HG03025 (cell line): ENCODE data around the gene P4HB.
A peak's percentile ranks its signal among the peaks of the same experiment; 100 is the strongest.

Source experiments
- ATAC-seq: cut with Tn5 transposase; IDR thresholded peaks from one replicate; pipeline ENCODE4 v1.9.1; 2021; ENCODE audit warnings: mild to moderate bottlenecking, moderate library complexity; ENCODE audit not compliant: unreplicated experiment, low FRiP score

The P4HB gene

DNA sequence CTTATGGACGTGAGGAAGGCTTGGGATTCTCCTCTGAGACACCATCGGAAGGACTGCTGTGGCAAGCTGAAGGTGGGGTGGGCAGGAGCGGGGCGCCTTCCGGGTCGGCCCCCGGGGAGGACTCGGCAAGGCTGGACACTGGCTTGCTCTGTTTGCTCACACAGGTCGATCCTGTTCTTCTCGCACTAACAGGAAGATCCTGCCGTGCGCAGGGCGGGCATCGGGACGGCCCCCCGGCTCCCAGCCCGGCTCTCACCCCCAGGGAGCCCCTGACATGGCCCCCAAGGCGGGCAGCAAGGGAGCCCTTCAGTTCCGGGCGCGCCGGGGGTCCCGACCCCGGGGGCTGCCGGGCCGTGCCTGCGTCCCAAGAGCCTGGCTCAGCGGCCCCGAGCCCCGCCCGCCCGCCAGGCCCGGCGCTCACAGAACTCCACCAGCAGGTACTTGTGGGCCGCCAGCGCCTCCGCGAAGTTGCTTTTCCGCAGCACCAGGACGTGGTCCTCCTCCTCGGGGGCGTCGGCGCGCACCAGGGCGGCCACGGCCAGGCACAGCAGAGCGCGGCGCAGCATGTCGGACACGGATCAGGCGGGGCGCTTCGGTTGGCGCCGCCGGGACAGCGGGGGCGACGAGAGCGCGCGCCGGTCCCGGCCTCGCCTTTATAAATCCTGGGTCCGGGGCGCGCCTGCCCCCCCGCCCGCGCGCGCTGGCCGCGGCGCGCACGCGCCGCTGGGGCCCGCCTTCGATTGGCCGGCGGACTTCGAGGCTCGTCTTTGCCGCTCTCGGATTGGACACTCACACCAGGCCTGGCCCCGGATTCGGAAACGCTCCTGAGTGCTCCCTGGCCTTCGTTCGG, at the start of gene P4HB:
P4HB (minus strand) TSS at position 630 of the 850 bp plus-strand sequence; CDS start at position 566, 64 bp downstream.
- ATAC-seq = peak; percentile 72

DNA sequence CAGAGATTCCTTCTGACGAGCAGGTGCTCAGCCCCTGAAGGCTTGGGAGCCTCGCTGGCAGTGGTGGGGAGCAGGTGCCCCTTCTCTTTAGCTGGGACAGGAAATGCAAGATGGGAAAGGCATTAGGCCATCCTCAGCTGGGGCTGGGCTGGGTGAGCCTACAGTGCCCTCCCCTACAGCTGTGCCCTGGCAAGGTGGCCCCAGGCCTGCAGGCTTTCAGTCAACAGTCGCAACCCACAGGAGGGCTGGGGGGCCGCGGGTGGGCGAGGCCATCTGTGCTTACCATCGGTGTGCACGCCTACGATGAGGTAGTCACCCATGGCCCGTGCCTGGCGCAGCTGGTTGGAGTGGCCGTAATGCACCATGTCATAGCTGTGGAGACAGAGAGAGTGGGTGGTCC, 48.9 kb upstream of the P4HB start:
- ATAC-seq = no peak

DNA sequence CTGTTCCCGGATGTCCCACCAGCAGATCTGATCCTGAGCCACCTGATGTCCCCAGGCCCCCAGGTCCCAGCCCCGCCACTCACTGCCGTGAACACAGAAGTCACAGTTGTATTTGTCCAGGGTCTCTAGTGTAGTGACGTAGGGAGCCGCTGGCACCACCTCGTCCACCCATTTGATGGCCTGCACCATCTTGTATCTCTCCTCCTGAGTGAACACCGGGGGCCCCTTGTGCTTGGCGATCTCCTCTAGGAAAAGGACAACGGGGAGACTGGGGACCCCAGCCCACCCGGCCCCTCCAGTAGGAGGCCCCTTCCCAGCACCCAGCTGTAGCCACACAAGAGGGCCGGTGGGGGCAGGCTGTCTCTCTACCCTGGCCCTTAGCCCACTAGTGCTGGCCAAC, 48.5 kb upstream of the P4HB start:
- ATAC-seq = no peak

DNA sequence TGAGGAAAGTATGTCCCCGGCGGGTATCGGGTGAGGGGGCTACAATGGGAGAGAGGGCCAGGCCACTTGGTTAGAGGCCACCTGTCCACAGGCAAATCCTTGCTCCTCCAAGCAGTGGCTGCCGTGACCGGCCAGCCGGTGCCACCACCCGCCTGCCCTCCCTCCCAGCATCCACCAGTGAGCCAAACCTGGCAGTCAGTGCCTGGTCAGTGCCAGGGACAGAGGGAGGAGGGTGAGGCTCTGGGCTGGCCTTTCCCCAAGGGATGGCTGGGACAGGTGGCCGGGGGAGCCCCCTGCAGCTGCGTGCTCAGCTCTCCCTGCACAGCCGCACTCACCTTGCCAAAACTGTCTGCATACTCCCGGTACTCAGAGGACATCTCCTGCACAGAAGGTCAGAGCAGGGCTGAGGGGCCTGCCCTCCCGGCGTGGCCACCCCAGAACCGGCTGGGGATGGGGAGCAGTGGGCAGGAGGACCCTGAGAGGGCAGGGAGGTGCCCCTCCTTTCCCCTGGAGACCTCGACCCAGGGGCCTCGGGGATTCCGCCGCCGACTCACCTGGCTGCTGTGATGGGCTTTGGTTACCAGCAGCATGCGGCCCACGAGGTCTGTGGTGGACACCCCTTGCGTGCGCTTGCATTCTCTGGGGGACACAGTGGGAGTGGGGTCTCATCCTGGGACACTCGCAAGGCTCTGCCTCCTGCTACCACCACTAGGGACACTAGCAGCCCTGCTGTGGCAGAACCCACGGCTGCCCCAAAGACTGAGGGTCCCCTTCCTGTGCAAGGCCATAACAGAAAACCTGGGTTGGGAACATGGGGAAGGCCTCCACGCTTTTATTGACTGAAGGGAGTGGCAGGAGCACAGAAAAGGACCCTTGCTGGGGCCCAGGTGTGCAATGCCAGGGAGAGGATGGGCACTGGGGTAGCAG, 47.1 kb upstream of the P4HB start:
- ATAC-seq = no peak

DNA sequence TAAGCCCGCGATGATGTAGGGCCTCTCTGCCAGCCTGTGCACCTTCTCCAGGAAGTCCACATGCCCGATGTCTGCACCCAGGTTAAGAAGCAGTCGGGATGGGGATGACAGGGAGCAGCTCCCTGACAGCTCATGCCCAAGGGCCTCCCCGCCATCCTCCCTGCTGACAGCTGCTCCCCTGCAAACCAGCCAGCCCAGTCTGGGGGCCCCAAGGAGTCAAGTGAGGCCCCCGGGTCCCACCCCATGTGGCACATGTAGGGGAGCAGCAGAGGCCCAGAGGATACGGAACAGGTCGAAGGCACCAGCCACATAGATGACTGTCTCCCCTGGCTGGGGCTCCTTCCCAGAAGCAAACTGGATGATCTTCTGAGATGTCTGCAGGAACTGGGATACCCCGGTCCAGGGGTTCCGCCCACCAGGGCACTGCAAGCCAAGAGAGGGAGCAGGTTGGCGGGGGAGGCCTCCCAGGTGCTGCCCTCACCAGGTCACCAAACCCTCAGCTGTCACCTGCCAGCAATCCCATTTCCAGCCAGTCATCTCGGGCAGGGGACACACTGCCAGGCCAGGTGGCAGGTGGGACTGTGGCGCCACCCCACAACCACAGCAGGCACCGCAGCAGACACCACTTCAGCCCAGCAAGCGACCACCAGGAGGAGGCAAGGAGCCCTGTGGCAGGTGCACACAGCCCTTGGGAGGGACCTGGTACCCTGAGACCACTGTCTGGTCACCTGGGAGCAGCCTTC, 46.3 kb upstream of the P4HB start:
- ATAC-seq = no peak

DNA sequence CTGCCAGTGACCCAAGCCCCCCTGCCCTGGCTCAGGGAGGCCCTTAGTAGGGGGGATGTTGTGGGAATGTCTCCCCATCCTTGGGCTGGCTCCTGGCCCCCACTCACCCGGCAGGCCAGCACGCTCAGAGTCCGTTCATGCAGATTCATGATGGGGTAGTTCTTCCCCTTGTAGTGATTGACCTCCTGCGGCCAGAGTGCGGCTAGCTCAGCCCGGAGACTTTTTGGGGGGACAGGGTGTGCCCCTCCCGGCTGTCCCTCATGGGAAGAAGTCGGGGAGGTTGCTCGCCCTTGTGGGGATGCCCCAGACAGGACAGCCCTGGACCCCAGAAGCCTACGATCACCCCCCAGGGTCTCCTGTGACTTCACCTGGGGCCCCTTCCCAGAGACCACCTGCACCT, 45.7 kb upstream of the P4HB start:
- ATAC-seq = no peak

DNA sequence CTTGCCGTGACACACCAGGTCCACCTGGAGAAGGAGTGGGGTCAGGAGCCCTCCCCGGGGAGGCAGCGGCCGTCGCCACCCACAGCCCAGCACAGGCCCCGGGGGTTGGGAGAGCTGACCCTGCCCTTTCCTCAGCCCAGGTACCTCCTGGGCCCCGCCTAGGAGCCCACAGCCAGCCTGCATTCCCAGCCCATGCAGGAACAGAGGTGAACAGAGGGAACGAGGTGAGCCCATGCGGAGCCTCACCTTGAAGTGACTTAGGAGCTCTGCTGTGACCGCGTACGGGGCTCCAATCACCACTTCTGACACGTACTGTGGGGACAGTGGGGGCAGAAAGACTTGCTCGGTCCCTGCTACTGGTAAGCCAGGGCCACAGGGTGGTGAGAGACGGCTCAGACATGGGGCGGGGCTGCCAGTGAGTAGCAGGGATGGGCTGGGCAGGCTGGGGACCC, 45.1 kb upstream of the P4HB start:
- no peak for ATAC-seq

DNA sequence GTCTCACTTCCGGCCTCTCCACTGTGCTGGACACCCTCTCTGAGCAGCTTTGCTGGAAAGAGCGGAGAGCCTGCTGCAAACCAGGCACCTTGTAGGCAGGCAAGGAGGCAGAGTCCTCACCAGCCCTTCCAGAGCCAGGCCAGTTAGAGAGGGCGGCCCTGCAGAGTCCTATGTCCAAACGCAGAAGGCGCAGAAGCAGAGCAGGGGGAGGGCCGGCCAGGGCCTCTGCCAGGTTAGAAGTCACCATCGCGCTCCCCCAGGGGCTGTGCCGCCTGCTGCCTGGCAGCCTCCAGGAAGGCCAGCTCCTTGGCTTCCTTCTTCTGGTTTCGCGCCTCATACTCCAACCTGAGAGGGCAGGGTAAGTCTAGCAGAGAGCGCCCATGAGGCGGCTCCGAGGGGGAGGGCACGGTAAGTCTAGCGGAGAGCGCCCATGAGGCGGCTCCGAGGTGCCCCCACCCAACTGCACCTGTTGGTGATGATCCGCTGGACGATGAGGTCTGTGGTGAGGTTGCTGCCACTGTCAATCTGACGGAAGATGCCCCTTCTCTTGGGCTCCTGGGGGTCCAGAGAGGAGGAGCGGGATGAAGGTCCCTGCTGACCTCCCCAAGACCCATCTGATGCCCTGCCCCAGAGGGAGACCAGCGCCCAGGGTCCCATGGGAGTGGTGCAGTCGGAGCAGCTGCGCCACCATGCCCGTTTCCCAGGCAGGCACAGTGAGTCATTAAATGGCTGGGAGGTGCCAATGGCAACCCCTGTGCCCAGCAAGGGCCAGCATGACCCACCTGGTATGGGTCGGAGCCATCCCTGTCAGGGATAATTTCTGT, 44.5 kb upstream of the P4HB start:
- no peak for ATAC-seq

DNA sequence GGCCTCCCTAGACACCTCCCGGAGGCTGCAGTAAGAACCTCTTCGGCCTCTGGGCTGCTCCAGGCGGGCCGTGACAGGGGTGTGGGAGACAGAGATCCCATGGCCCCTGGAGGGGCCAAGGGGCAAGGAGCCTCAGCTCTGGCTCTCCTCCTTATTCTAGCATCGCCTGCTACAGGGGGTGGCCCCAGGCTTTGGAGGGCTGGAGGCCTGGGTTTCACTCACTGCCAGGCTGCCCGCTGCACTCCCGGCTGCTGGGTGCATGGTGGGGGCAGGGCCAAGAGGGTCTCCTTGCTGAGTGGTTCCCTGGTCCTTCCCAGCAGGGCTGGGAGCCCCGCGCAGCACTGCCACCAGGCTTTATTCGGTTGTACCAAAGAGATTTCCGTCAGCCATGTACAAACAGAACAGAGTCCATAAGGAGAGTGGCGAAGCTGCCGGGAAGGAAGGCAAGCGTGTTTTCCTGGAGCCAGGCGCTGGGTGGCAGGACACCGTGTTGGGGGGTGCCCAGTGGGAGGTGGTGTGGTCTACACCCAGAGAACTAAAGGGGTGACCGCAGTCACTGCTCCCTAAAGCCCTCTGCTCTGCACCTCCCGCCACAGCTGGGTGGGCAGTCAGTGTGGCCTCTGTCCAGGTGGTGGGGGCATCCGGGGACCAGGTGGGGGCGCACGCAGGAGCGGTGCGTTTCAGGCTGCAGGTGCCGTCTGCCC, 43.7 kb upstream of the P4HB start:
- no peak for ATAC-seq

DNA sequence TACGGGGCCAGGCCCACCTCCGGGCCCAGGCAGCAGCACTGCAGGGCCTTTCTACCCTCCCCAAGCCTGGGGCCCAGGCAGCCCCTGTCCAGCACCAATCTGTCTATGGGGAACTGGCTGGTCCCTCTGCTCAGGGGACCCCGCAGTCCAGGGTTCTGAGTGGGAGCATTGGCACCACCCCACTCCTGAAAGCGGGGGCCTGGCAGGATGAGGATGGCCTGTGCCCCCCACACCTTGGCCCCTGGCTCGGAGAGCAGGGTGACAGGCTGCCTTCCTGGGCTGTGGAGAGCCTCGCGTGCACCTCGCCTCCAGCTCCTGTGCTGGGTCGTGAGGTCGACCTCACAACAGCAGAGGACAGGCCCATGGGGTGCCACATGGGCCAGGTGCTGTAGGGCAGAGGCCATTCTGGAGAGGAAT, 43.1 kb upstream of the P4HB start:
- ATAC-seq = no peak

DNA sequence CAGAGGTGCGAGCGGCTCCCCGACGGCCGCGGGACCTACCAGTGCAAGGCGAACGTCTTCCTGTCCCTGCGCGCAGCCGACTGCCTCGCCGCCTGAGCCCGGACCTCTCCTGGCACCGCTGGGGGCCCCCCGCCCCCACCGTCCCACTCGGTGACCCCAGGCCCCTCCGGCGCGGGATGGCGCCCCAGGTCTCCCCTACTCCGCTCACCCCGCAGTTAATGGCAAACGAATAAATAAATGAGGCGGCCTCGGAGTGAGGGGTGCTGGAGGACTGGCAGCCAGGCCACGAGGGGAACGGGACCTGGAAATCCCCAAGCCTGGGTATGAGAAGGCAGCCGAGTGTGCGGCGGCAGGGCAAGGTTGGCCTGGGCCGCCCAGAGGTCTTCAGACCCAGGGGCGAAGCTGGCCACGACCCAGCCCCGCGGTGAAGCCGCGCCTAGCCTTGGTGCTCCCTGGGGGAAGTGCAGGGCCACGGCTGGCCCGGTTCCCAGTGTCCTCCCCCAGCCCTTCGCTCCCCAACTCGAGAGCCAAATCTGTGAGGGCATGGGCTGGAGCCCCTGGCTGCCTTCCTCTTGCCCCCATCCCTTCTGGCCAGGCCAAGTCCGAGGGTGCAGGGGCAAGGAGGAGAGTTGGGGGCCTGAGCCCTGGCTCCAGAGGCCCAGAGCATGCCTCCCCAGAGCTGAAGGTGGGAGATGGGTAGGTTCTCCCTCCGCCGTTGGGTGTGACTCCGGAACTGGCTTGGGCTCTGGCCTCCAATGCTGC, 42.5 kb upstream of the P4HB start:
- no peak for ATAC-seq

DNA sequence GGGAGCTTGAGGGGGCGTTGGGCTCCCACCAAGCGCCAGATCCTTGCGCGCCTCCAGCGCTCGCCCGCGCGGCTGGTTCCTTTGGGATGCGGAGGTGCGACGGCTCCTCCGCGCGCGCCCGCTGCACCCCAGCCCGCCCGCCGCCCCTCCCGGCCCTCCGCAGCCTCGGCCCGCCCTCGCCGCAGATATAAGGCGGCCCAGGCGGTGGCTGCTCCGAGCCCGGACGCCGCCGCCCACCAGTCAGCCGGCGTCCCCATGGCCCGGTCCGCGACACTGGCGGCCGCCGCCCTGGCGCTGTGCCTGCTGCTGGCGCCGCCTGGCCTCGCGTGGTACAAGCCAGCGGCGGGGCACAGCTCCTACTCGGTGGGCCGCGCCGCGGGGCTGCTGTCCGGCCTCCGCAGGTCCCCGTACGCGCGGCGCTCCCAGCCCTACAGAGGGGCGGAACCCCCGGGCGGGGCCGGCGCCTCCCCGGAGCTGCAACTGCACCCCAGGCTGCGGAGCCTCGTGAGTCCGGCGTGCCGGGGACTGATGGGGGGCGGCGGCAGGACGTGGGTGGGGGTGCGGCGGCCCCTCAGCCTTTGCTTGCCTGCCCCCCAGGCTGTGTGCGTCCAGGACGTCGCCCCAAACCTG, 41.8 kb upstream of the P4HB start, which contains the start of gene NPB:
NPB (plus strand) TSS at position 216 of the 630 bp plus-strand sequence; CDS start at position 256, 40 bp downstream.
- ATAC-seq = no peak

DNA sequence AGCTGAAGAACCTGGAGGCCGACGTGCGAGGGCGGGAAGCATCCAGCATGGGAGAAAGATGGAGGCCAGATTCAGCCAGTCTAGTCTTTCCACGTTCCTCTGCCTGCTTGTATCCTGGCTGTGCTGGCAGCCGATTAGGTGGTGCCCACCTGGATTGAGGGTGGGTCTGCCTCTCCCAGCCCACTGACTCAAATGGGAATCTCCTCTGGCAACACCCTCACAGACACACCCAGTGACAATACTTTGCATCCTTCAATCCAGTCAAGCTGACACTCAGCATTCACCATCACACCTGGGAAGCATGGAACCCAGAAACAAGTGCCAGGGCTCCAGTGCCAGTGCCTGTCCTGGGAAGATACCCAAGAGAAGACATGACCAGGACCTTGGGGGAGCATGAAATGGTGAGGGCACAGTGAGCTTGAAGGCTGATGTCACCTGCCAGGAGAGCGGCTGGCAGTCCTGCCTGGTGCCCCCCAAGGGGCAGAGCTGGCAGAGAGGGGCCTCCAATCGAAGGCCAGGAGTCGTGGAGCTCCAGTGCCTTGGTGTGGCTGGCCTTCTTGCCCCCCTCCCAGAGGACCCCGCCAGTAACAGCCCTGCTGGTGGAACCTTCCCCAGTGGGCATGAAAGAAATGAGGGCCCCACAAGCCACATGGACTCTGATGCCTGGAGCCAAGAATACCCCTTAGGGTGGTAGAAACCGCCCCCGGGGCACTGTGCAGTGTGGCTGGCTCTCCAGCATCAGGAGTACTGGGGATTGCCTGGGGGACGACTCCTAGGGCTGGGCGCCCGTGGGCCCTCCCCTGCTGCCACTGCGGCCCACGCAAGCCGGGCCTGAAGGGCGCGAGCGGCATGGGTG, 41.1 kb upstream of the P4HB start:
- no peak for ATAC-seq

DNA sequence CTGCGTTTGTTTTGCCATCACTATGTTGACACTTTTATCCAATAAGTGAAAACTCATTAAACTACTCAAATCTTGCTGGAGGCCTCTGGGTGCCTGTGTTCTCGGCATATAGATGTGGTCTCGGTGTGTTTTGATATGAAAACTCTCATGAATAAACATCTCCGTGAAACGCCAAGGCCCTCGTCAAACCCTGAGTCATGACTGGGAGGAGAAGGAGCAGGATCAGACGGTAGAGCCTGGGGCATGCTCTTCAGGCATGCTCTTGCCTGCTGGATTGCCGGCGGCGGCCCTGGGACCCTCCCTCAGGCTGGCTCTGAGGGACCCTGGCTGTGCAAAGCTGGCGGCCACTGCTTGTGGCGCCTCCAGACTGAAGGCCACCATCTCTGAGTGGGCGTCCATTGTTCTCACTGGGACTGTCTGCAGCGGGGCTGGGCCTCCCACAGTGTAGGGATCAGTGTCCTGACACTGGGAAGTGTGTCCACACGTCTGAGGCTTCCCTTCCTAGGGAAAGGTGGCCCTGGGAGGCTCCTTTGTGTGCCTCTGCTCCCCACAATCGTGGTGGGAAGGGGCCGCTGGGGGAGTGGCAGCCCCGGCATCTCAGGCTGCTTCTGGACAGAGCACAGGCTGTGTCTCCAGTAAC, 40.0 kb upstream of the P4HB start:
- no peak for ATAC-seq

DNA sequence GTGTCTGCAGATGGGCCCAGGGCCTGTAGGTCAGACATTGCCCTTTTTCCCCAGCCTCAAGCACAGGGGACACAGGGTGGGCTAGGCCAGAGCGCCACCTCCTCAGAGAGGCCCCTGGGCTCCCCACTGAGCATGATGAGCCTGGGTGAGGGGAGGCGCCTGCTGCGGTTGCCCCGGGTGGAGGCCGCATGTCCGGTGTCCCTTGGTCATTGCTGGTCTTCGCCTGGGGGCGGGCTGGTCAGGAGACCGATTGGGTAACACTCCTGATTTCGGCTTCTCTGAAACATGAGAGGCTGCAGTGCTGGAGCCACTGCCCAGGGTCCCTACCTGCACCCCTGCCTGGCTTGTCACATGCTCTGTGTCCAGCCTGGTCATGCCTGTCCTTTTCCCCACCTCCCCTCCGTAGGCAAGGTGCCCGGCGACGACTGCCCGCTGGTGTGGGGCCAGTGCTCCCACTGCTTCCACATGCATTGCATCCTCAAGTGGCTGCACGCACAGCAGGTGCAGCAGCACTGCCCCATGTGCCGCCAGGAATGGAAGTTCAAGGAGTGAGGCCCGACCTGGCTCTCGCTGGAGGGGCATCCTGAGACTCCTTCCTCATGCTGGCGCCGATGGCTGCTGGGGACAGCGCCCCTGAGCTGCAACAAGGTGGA, 39.3 kb upstream of the P4HB start:
- no peak for ATAC-seq

DNA sequence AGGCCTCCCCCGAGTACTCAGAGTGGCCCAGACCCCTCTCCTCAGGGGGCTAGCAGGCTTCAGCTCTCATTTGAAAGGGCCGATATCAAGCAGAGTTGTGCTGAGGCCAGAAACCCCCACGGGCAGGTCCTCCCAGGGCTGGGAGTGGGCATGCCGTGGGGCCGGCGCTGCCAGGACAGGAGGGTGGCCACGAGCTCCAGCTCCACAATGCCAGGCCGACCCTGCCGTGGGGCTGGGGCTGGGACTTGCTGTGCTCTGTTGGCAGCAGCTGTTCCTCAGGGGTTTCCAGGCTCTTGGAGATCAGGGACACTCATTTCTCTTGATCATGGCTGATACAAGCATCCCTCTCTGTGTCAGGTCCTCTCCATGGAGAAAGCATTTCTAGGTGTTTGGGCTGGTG, 38.5 kb upstream of the P4HB start:
- ATAC-seq = no peak
